Coronary artery (tissue), 2 donors: ENCODE data around the gene ACP3.

Experiments used
- DNase-seq: peaks from one replicate; pipeline ENCODE4 v3.0.0-alpha.2; 2017; ENCODE audit warnings: low spot score
- H3K27ac ChIP-seq, 2 donors: fragments of 200-600 bp; sonication (generic); one replicate each; pipeline ENCODE4 v1.5.1; 2016 to 2019
- H3K4me3 ChIP-seq: fragments of 200-600 bp; sonication (generic); 2 replicates; pipeline ENCODE4 v1.5.1; 2016; ENCODE audit warnings: mild to moderate bottlenecking, moderate library complexity
- TF ChIP-seq, protein P1 (sequence below): fragments of 200-600 bp; sonication (generic); IDR thresholded peaks from one replicate; pipeline ENCODE4 v1.5.1; 2019; ENCODE audit warnings: antibody characterized with exemption

Gene ACP3

GRCh38 chr3:132283916-132284405 lies 33.2 kb upstream of the ACP3 start:
- TF ChIP-seq, protein P1, sequence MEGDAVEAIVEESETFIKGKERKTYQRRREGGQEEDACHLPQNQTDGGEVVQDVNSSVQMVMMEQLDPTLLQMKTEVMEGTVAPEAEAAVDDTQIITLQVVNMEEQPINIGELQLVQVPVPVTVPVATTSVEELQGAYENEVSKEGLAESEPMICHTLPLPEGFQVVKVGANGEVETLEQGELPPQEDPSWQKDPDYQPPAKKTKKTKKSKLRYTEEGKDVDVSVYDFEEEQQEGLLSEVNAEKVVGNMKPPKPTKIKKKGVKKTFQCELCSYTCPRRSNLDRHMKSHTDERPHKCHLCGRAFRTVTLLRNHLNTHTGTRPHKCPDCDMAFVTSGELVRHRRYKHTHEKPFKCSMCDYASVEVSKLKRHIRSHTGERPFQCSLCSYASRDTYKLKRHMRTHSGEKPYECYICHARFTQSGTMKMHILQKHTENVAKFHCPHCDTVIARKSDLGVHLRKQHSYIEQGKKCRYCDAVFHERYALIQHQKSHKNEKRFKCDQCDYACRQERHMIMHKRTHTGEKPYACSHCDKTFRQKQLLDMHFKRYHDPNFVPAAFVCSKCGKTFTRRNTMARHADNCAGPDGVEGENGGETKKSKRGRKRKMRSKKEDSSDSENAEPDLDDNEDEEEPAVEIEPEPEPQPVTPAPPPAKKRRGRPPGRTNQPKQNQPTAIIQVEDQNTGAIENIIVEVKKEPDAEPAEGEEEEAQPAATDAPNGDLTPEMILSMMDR, result no peak
- H3K4me3 ChIP-seq, result no peak overlapping the region
- peak overlapping the region in 1 of 2 donors; percentile 57 for H3K27ac ChIP-seq
- no peak for DNase-seq

GRCh38 chr3:132284781-132285619 lies 32.2 kb upstream of the ACP3 start:
- no peak for DNase-seq
- H3K27ac ChIP-seq, result no peak overlapping the region
- TF ChIP-seq, protein P1, result no peak
- no peak overlapping the region for H3K4me3 ChIP-seq

DNA sequence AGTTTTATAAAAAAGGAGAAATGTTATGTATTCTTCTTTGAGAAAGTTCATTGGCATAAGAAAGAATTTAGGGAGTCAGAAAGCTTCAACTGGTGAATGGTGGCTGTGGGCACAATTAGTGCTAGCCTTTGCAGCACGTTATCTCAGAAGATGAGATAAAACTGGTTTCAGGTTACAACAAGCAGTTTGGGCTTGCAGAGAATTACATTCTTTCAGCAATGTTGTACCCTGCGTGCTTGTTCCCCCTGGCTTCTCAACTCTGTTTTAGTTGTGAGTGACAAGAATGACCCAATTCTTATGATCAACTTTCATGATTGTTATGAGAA lies 31.6 kb upstream of the ACP3 start:
- Histone ChIP-seq H3K27ac (no peak overlapping the region), H3K4me3 (no peak overlapping the region)
- TF ChIP-seq, protein P1, result no peak
- DNase-seq, result no peak

DNA sequence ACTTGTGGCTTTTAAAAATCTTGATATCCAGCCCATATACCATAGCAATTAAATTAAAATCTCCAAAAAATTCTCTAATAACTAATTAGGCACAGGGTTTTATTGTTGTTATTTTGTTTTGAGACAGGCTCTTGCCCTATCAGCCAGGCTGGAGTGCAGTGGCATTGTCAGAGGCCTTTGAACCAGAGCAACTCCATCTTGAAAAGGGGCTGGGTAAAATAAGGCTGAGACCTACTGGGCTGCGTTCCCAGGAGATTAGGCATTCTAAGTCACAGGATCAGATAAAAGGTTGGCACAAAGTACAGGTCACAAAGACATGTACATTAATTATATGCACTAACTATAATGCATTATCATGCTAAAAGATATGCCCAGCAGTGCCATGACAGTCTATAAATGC lies 31.2 kb upstream of the ACP3 start:
- Histone ChIP-seq H3K27ac (no peak overlapping the region), H3K4me3 (no peak overlapping the region)
- TF ChIP-seq, protein P1, result no peak
- no peak for DNase-seq

- TF ChIP-seq, protein P1, result no peak
Observed at GRCh38 chr3:132288357-132288756, 28.9 kb upstream of the ACP3 start.

GRCh38 chr3:132289316-132289715 lies 27.9 kb upstream of the ACP3 start:
- no peak overlapping the region for H3K4me3 ChIP-seq
- no peak for DNase-seq
- no peak overlapping the region for H3K27ac ChIP-seq
- TF ChIP-seq, protein P1, result no peak

More at GRCh38 chr3:132288357-132288756, 28.9 kb upstream of the ACP3 start:
- H3K4me3 ChIP-seq, result no peak overlapping the region
- H3K27ac ChIP-seq, result no peak overlapping the region
- DNase-seq, result no peak

GRCh38 chr3:132290833-132291232 lies 26.4 kb upstream of the ACP3 start:
- Histone ChIP-seq H3K4me3 (no peak overlapping the region), H3K27ac (peak overlapping the region in 1 of 2 donors; percentile 22)
- TF ChIP-seq, protein P1, result no peak
- DNase-seq, result no peak
